GM12874 (cell line): ENCODE data around the gene VWA5B1.

Source experiments
- CTCF ChIP-seq: IDR thresholded peaks from 2 replicates; pipeline ENCODE4 v1.5.1; 2011; ENCODE audit warnings: low read depth, mild to moderate bottlenecking, control low read depth, low read length, moderate library complexity; ENCODE audit not compliant: insufficient read depth

The VWA5B1 gene

DNA sequence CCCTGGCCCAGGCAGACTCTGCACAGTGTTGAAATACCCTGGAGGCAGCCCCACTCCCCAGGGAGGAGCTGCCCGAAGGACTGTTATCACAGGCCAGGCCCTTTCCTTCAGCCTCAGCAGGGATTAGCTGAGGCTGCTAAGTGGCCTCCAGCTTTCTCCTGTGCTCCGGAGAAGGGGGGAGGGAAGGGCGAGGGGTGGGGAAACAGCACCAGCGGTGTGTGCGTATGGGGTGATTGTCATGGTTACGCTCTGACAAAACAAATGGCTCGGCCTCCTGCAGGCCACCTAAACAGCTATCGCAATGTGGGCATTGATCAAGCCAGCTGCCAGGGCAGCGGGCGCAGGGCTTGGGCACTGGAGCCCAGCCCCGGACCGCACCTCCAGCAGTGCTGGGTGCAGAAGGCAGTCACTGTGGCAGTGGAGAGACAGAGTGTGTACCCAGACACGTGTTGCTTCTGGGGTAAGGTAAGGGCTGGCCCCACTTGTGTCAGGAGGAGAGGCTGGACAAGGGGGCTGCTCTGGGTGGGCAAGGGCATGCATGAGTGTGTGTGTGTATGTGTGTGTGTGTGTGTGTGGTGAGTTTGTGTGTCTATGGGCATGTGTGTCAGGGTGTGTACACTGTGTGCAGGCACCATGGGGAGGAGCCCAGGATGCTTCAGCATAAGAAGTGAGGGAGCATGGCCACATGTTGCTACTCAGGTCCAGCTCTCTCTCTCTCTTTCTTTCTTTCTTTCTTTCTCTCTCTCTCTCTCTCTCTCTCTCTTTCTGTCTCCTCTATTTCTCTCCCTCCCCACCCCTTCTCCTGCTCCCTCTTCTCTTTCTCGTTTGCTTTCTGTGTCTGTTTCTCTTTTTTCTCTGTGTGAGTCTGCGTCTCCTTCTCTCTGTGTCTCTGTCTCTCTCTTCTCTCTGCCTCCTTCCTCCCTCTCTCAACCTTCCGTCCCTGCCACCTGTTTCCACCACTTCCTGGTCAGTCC lies at the start of gene VWA5B1:
Gene VWA5B1 (plus strand): TSS at position 252 of the 974 bp plus-strand sequence. CDS start 19,727 bp downstream, outside the sequence.
- no peak for TF ChIP-seq CTCF

- TF ChIP-seq CTCF = no peak
These were observed 47.7 kb upstream of the VWA5B1 start for GRCh38 chr1:20242890-20243479.

- TF ChIP-seq CTCF = no peak
These were observed 41.6 kb upstream of the VWA5B1 start for GRCh38 chr1:20248971-20249612.

DNA sequence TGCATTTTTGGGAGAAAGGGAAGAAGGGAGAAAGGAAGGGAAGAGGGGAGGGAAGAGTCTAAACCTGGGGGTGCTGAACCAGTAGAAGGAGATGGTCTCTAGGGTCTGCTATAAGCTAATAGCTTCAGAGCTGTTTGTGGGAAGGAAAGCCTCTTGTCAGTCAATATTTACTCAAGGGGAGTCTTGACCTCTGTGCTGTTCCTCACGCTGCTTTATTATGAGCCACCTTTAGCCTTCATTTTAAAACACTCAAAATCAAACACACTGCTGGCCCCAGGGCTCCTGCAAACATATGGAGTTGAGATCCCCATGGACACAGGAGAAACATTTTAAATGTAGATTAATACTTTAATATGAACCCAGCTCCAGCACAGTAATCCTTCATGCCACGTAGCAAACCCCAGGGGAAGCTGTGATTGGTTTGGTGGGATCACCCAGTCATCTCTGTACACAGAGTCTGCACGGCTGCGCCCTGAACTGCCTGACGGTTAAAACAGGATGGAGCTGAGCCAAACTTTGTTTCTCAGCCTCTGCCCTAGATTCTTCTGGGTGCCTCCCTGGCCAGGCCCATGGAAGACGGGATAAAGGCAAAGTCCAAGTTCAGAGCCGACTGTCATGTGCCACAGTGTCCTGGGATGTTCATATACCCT lies 40.2 kb upstream of the VWA5B1 start:
- no peak for TF ChIP-seq CTCF

- TF ChIP-seq CTCF = no peak
These were observed 38.1 kb upstream of the VWA5B1 start for GRCh38 chr1:20252587-20252986.

- TF ChIP-seq CTCF = no peak
These were observed 35.0 kb upstream of the VWA5B1 start for GRCh38 chr1:20255666-20256065.

DNA sequence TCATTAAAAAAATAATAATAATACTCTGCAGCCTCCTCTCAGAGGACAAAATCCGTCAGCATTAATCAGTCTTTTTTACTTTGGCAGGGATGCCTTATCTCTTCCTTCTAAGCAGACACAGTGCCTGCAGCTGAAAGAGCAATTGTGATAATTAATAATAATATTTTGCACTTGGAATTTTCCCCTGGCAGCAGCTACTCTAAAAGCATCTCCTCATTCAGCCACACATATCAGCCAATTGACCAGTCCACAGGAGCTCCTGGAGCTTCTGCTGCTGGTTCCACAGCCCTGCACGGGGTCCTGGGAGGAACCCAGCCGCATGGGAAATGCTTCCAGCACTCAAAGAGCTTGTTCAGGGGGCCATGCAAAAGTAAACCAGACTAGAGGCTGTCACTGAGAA lies 31.0 kb upstream of the VWA5B1 start:
- TF ChIP-seq CTCF = no peak
